Measurements from ENCODE around the gene PTPRM.

PTPRM gene

GRCh38 chr18:8019600-8019999 lies 452.5 kb downstream of the PTPRM start:
- no peak for DNase-seq (ENCODE audit: low read depth)

GRCh38 chr18:8020132-8020846 lies 453.2 kb downstream of the PTPRM start:
- no peak overlapping the region for H3K4me3 ChIP-seq (ENCODE audit: low read depth, low read length)
- no peak for TF ChIP-seq CTCF (conservative IDR thresholded peaks at IDR 0.05; ENCODE audit: low read depth, low read length)
- DNase-seq (ENCODE audit: low read depth) = peak; percentile 20

More at GRCh38 chr18:8019600-8019999, 452.5 kb downstream of the PTPRM start:
- no peak overlapping the region for H3K4me3 ChIP-seq (ENCODE audit: low read depth, low read length)
- no peak for TF ChIP-seq CTCF (conservative IDR thresholded peaks at IDR 0.05; ENCODE audit: low read depth, low read length)

GRCh38 chr18:8029061-8029460 lies 461.9 kb downstream of the PTPRM start:
- no peak overlapping the region for H3K4me3 ChIP-seq (ENCODE audit: low read depth, low read length)
- no peak for DNase-seq (ENCODE audit: low read depth)
- no peak for TF ChIP-seq CTCF (conservative IDR thresholded peaks at IDR 0.05; ENCODE audit: low read depth, low read length)

GRCh38 chr18:8029731-8030130 lies 462.6 kb downstream of the PTPRM start:
- DNase-seq (ENCODE audit: low read depth) = no peak
- H3K4me3 ChIP-seq (ENCODE audit: low read depth, low read length) = no peak overlapping the region
- no peak for TF ChIP-seq CTCF (conservative IDR thresholded peaks at IDR 0.05; ENCODE audit: low read depth, low read length)

GRCh38 chr18:8030201-8030600 lies 463.1 kb downstream of the PTPRM start:
- TF ChIP-seq CTCF (conservative IDR thresholded peaks at IDR 0.05; ENCODE audit: low read depth, low read length) = no peak
- no peak overlapping the region for H3K4me3 ChIP-seq (ENCODE audit: low read depth, low read length)

GRCh38 chr18:8031496-8031895 lies 464.4 kb downstream of the PTPRM start:
- TF ChIP-seq CTCF (conservative IDR thresholded peaks at IDR 0.05; ENCODE audit: low read depth, low read length) = no peak
- no peak overlapping the region for H3K4me3 ChIP-seq (ENCODE audit: low read depth, low read length)
- DNase-seq (ENCODE audit: low read depth) = no peak

More at GRCh38 chr18:8030201-8030600, 463.1 kb downstream of the PTPRM start:
- DNase-seq (ENCODE audit: low read depth) = no peak

- no peak for DNase-seq (ENCODE audit: low read depth)
- no peak overlapping the region for H3K4me3 ChIP-seq (ENCODE audit: low read depth, low read length)
- TF ChIP-seq CTCF (conservative IDR thresholded peaks at IDR 0.05; ENCODE audit: low read depth, low read length) = no peak
Observed at GRCh38 chr18:8034674-8035073, 467.6 kb downstream of the PTPRM start.

Measured in choroid plexus epithelial cell (primary cell).